DND-41 (cell line): ENCODE results near the gene P2RY10.

Experiments
- EZH2 ChIP-seq: IDR thresholded peaks from 3 replicates; pipeline ENCODE4 v1.6.1; 2012; ENCODE audit warnings: borderline replicate concordance, low read depth, mild to moderate bottlenecking, moderate library complexity, low read length, inconsistent platforms; ENCODE audit not compliant: severe bottlenecking
- TF ChIP-seq, protein P1 (sequence below): IDR thresholded peaks from 2 replicates; pipeline ENCODE4 v1.5.1; 2012; ENCODE audit warnings: borderline replicate concordance, low read length, moderate library complexity, mild to moderate bottlenecking; ENCODE audit not compliant: poor library complexity, severe bottlenecking; ENCODE audit errors: extremely low read depth

DNA sequence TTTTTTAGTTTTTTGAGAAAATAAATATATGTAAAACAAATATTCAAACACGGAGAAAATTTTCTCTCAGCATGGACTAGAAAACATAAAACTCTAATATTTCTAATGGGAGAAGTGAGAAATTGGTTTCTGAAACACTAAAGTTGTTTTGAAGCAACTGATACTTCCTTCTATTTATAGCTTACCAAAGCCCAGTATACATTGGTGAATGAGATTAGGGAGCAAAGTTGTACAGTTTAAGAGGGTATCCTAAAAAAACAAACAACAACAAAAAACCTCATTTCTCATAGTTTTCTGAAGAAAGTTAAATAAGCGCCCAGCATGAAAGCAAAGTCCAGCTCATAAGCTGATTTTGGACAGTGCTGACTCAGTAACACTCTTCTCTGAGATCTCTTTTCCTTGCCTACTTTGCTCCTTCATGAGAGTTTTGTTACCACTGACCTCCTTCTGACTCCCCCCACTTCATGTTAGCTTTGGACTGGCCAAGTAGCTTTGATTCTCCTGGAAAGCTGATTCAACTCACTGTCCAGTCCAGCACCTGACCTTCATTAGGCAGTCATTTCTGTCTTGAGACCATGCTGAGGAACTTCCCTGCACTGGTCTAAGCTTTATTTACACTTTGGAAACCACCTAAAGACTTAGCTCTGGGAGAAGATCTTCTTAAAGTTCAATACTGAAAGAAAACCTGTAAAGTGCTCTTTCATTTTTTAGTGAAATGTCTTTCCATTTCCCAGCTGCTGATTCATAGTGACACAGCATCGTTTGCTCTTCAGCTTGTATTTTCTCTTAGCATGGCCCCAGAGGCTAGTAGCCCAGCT is 21.8 kb upstream of the P2RY10 start:
- TF ChIP-seq, protein P1, sequence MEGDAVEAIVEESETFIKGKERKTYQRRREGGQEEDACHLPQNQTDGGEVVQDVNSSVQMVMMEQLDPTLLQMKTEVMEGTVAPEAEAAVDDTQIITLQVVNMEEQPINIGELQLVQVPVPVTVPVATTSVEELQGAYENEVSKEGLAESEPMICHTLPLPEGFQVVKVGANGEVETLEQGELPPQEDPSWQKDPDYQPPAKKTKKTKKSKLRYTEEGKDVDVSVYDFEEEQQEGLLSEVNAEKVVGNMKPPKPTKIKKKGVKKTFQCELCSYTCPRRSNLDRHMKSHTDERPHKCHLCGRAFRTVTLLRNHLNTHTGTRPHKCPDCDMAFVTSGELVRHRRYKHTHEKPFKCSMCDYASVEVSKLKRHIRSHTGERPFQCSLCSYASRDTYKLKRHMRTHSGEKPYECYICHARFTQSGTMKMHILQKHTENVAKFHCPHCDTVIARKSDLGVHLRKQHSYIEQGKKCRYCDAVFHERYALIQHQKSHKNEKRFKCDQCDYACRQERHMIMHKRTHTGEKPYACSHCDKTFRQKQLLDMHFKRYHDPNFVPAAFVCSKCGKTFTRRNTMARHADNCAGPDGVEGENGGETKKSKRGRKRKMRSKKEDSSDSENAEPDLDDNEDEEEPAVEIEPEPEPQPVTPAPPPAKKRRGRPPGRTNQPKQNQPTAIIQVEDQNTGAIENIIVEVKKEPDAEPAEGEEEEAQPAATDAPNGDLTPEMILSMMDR, result no peak
- no peak for TF ChIP-seq EZH2
